NCI-H524 (cell line): ENCODE data around the gene VPS13D.

Source experiments
- DNase-seq, 2 experiments: peaks; one replicate each; lab custom pipeline; 2025; lab: John Stamatoyannopoulos, UW

The VPS13D gene

DNA sequence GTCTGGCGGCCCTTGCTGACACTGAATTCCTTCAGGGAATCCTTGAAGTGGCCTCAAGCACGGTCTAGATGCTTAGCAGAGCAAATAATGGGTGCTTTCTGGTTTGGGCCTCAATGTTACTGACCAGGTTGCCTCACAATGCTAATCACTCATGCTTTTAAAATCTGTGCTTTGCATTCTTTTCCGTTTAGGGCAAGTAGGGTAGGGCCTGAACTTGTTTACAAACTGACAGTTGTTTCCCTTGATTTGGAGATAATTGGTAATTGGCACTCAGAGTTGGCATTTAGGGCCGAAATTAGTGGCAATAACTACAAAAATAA lies 1.4 kb downstream of the VPS13D start:
- no peak for DNase-seq

DNA sequence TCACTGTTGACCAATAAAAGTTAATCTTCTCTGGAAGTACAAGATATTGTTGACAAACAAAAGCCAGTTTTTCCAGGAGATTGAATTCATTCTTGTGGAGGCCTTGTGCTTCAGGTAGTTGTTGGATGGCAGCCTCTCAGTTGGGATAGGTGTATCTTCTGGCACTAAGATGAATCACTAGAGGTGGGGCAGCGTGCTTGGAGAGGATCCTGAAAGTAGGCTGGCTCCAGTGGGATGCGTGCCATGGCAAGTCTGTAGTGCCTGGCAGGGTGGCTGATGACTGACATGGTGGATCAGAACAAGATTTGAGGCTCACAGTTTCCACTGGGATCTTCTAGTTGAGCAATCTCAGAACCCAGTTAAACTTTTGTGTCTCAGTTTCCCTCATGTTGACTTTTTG lies 2.4 kb downstream of the VPS13D start:
- DNase-seq = no peak

DNA sequence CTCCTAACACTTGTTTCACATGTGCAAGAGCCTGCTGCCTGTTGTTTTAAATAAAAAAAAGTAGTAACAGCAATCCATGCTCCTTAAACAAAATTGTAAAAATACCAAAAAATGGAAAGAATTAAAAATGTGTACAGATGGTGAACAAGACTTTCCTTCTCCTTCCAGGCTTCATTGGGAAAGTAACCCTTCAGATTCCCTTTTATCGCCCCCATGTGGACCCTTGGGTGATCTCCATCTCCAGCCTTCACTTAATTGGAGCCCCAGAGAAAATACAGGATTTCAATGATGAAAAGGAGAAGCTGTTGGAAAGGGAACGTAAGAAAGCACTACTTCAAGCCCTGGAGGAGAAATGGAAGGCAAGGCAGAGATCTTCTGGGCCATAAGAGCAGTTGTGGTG lies 14.2 kb downstream of the VPS13D start:
- peak in 1 of 2 experiments; percentile 1 for DNase-seq

DNA sequence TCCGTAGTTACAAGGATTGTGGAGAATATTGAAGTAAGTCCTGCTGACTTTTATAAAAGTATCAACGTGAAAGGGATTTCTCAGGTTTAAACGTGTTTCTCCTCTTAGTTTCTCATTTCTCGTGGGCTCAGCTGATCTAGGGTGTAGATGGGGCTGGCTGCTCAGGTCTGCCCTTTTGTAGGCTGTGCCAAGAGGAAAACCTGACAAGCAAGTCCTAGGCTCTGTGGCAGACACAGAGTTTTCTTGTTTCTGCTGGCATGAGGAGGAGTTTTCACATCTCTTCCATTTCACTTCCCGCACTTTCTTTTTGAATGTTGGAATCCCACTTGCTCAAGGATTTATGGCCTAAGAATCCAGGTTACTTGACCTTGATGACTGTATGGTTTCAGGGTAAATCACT lies 14.8 kb downstream of the VPS13D start:
- no peak for DNase-seq

DNA sequence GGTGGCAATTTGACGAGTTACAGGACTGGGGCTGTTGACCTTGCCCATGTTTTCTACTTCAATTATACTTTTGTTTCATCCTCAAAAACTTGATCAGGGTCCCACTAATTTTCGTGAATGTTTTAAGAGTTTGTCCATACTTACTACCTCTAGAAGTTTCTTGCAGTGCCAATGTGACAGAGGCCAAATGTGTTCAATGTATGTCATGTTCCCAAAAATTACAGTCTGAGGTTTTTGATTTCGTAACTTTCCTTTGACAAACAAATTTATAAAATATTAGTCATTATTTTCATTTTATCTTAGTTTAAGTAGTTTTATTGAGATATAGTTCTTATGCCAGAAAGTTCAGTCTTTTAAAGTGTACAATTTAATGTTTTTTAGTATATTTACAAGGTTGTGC lies 15.3 kb downstream of the VPS13D start:
- DNase-seq = no peak

DNA sequence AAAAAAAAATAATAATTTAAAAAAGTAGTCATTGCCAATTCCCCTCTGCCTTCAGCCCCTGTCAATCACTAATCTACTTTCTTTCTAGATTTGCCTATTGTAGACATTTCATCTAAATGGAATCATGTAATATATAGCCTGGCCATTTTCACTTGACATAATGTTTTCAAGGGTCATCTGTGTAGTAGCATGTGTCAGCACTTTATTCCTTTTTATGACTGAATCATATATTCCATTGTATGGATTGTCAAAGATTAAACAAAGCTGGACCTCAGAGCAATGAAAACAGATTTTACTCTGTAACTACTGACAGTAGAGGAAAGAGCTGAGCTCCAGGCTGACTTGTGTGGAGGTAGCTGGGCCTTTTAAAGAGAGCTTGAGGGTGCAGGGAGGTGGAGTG lies 15.9 kb downstream of the VPS13D start:
- DNase-seq = no peak

DNA sequence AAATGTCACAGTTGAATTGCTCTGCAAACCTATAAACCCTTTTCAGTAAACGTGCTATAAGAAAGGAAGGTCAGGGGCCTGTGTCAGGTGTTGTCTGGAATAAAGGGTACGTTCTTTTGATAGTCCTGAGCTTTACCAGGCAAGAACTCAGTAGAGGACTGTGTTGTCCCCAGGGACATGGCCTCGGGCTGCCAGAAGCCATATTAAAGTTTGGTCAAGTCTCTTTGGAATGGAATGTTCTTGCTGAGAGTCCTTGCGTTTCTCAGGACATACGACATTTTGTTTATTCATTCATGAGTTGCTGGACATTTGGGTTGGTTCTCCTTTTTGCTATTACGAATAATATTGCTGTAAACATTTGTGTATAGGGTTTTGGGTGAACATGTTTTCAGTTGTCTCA lies 16.8 kb downstream of the VPS13D start:
- DNase-seq = no peak

DNA sequence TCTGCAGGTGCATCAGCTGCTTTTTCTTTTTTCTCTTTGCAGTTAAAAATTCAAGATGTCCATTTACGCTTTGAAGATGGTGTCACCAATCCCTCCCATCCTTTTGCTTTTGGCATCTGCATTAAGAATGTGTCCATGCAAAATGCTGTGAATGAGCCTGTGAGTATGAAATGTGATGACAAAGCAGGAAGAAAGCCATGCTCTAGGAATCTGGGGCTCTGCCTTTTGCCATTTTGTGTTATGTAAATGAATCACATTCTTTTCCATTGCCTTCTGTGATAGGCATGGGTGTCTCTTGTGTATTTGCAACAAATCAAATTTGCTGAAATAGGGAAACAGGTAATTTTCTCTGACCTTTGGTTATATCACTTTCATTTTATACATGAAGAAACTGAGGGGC lies 19.4 kb downstream of the VPS13D start:
- no peak for DNase-seq

DNA sequence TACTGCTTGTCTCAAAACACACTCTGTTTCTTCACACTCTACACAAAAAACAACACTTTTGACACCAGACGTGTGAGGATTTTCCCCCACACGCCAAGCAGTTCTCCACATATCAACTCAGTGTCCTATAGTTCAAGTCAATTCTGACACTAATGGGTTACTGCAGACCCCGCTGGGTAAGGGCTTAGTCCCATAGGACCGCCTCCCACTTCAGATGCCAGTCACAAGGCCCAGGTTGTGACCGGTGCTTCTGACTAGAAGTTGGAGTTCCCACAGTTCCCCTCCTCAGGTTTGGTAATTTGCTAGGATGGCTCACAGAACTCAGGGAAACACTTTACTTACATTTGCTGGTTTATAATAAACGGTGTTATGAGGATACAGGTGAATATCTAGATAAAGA lies 19.9 kb downstream of the VPS13D start:
- DNase-seq = no peak

DNA sequence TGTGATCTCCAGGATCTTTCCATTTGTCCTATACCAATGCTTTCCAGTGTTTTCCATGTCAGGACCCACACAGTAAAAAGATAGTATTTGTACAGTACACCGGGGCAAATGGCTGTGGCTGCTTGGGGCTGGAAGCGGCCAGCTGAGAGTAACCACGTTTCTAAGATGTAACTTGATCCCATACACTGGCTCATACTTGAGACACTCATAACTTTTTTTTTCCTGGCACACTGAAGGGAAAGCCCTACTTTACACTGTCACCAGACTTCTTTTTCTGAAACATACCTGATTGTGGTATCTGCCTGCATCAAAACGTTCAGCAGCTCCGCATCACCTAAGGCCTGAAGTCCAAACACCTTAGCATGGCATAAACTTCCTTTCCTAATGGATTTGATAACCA lies 21.6 kb downstream of the VPS13D start:
- DNase-seq = peak in 1 of 2 experiments; percentile 18

DNA sequence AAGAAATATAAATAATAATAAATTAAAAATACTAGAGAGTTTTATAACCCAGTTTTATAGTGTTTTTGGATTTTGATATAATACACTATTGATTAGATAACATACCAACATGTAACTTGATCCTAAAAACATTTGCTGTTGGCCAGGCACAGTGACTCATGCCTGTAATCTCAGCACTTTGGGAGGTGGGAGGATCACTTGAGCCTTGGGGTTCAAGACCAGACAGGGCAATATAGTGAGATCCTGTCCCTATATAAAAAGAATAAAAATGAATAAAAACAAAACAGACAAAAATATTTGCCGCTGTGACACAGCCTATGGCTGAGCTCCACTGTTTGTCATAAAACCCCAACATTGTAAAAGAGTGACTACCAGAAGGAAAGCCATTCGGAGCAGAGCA lies 26.1 kb downstream of the VPS13D start:
- no peak for DNase-seq

DNA sequence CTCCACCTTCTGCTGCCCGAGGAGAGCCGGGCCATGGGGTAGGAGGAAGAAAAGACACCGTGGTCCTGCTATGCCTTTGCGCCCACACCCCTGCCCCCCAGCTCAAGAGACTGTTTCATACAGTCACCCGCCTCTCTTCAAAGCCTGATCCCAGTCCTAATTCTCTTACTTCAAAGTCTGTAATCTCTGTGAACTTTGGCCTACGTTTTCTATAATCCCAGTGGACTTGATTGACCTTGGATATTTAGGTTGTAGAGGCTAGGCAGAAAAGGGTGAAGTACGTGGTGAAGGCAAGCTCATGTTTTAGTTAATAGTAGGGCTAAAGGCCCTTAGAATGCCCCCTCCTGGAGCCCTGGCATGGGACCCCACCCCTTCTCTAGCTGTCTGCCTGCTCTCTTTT lies 28.4 kb downstream of the VPS13D start:
- DNase-seq = no peak

DNA sequence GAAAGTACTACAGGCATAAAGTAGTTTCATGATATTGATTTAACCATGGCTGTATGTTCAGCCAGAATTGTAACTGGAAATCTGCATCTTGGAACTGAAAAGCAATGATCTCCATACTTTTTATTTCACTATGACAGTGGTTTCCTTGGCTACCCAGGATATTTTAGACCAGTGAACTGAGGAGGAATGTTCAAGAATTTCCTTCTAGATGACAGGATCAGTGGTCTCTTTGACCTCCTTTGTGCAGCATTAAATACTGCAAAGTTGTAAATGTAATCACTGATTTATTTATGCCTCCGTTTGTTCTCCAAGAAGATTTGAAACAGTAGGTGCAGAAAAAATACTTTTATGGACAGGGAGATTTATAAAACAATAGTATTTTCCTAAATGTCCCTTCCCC lies 39.5 kb downstream of the VPS13D start:
- no peak for DNase-seq

DNA sequence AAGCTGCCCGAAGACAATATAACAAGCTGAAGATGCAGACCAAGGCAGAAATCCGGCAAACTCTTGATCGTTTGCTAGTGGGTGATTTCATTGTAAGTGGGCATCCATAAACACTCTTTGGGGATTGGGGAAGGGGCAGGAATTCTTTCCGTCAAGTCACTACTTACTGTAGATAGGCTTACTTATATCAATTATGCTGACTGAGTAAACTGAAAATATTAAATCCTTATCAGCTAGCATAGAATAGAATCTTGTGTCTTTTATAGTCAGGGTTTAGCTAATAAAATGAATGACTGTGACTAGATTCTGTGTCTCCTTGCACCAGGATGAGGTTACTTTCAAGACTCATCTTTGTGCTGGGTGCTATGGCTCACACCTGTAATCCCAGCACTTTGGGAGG lies 41.2 kb downstream of the VPS13D start:
- no peak for DNase-seq

DNA sequence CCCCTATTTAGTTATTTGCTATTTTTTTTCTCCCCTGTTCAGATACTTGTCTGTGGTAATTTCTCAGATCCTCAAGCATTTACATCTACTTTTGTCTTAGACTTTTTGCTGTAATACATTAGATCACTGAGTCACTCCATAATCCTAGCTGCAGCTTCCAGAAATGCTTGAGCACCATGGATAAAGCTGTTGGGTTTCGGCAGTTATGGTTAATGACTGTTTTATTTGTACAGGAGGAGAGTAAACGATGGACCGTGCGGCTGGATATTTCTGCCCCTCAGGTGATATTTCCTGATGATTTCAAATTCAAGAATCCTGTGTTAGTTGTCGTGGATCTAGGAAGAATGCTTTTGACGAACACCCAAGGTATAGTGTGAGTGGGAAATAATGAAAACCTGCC lies 42.9 kb downstream of the VPS13D start:
- DNase-seq = no peak

DNA sequence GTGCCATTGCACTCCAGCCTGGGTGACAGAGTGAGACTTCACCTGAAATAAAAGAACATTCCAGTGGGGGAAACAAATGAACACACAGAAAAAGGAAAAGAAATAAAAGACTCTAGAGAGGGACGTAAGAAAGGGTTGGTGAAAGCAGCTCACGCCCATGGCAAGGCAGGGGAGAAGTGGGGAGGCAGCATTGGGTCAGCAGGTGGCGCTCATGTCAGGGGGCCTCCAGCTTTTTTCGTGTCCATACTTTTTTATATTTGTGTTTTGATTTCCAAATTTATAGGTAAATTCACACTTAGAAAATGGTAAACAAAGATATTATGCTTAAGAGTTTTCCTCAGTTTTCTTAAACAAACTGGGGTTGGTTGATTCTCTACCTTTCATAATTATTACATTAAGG lies 45.5 kb downstream of the VPS13D start:
- no peak for DNase-seq

DNA sequence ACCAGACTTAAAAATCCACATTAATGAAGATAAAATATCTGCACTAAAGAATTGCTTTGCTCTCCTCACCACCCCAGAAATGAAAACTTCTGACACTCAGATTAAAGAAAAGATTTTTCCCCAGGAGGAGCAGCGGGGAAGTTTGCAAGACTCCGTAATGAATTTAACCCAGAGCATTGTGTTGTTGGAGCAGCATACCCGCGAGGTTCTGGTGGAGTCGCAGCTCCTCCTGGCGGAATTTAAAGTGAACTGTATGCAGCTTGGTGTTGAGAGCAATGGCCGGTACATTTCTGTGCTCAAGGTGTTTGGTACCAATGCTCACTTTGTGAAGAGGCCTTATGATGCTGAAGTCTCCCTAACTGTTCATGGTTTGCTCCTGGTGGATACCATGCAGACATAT lies 46.4 kb downstream of the VPS13D start:
- no peak for DNase-seq

DNA sequence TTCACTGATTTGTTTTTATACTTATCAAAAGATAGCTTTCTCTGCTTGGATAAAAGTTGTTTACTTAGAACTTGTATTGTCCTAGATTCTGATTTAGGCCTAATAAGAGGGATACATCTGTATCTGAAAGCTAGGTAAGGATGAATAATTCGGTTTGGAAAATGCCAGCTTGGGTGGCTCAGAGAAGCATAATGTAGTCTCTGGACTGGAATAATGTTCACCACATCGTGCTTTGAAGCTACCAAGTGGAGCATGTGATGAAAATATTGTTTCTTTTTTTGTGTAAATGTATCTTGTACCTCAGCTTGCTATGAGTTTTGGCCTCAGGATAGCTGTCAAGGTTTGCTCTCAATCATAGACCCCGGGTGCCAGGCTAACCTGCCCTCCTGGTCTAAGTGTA lies 49.2 kb downstream of the VPS13D start:
- DNase-seq = no peak

DNA sequence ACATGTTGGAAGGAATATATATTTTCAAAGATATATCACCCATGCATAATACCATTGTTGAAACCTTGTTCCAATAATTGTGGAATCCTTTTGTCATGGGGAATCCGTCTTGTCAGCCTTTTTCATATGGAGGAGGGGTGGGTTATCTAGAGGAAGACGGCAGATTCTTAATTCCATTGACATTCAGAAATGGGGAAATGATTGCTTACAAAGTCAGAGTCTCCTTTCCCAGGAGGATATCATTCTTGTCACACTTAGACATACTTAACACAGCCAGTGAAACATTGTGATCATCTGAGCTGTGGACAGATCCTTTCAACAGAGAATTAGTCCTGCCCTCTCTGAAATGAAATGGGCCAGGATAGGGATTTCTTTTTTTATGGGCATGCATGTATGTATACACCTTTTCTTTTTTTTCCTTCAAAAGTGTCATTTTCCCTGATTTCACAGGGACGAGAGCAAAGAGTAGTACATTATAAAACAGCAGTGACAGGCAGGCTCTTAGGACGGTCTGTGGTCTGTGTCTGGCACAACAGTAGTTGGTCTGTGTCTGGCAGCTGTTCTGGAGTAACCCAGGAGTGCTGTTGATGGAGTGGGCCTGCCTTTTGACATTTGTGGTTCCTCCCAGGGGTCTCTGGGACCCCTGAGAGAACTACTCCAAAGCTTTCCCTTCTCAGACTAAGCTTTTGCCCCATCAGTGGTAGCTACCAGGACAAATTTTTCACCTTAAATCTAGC lies 50.1 kb downstream of the VPS13D start:
- no peak for DNase-seq

DNA sequence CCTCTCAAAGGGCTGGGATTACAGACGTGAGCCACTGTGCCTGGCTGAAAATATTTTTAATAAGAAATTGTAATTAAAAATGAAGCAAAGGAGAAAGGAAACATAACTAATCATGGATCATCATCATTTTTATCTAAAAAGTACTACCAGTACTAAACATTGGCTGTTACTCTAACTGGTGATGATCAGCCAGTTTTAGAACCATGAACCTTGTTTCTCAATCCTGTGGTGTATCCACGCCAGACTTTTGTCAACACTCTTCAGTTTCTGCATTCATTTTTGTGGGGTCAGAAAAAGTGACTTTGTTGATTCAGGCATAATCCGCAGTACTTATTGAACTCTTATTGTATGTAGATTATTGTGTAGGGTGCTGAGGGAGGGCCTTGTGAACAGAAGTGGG lies 52.3 kb downstream of the VPS13D start:
- DNase-seq = no peak

DNA sequence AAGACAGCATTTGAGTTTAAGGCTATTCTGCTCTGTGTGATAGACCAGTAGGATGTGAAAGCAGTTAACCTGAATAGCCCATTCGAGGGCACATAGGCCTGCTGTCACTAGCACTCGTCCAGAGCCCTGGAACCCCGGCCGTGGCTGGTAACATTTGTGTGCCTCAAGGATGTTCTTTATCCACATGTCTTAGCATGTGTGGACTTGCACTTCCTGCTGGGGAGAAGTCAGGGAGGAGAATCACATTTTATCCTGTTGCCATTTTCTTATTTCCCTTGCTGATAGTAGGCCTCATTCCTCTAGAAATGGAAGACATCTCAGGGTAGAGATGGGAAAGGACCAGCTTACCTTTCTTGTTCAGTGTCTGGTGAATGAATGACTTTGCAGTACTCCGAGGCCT lies 54.7 kb downstream of the VPS13D start:
- no peak for DNase-seq

DNA sequence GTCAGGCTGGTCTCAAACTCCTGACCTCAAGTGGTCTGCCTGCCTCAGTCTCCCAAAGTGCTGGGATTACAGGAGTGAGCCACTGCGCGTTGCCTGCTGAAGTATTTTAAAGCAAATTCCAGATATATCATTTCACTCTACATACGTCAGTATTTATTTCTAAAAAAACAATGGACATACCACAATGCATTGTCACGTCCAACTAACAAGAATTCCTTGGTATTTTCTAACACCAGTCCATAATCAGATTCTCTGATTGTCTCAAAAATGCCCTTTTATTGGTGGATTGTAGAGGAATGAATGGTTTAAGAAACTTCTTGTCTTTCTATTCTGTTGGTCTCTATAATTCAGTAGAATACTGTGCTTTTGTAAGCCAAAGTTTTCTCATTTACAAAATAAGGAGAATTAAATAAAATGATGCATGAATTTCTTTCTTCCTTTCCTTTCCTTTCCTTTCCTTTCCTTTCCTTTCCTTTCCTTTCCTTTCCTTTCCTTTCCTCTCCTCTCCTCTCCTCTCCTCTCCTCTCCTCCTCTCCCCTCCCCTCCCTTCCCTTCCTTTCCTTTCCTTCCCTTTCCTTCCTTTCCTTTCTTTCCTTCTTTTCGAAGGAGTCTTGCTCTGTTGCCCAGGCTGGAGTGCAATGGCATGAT lies 55.8 kb downstream of the VPS13D start:
- DNase-seq = no peak

DNA sequence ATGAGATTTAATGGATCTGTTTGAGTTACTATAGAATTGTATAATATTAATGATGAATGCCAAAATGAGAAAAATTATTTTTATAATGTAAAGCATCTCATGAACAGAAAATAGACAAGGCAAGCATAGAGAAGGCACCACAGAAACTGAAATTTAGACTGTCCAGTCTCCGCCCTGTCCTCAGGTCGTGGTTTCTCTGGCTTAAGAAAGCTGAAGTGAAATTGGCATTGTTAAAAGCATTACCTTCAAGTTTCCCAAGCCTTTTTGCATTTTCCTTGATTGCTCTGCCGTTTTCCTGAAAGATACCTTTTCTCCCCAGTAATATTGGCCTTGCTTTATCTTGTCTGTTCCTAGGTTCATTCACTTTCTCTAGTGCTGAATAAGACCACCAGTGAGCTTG lies 58.0 kb downstream of the VPS13D start:
- no peak for DNase-seq

DNA sequence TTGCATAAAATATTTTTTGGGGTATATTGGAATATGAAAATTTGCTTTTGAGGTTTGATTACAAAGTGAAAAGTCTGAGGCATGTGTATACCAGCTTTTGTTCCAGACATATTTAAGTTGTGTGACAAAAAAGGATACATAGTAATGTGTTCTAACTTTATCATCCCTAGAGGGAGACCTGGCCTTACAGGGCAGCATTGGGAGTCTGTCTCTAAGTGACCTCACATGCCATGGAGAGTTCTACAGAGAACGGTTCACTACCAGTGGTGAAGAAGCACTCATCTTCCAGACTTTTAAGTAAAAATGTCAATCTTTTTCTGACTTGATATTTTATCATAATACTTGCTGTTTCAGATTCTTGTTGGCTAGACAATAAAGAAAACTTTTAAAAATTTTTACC lies 61.0 kb downstream of the VPS13D start:
- DNase-seq = no peak
